Liver (tissue), 9 donors: ENCODE data around the gene CDH4. TPM values are rescaled to one million over a fixed set of nuclear protein-coding genes. Genes with fewer than 3 reads are reported as not detected.

Experiments used
- DNase-seq: peaks from one replicate; pipeline ENCODE4 v3.0.0-alpha.2; 2017; ENCODE audit warnings: low spot score
- H3K27ac ChIP-seq, 2 donors: one replicate each; pipeline ENCODE4 v1.7.0; 2013; ENCODE audit warnings: inconsistent platforms in 2 of 2, low read length in 2 of 2, control low read depth in 1 of 2, low read depth in 1 of 2, mild to moderate bottlenecking in 1 of 2
- H3K27me3 ChIP-seq, 4 donors: one replicate each; pipeline versions ENCODE4 v1.6.1 to v1.7.0; 2013; ENCODE audit warnings: low read length in 3 of 4, inconsistent platforms in 1 of 4, mild to moderate bottlenecking in 1 of 4, moderate library complexity in 1 of 4; ENCODE audit not compliant: control insufficient read depth in 4 of 4, insufficient read depth in 4 of 4
- H3K36me3 ChIP-seq, 4 donors: one replicate each; pipeline versions ENCODE4 v1.6.1 to v1.7.0; 2013; ENCODE audit warnings: low read length in 3 of 4, mild to moderate bottlenecking in 3 of 4, low read depth in 1 of 4, moderate library complexity in 1 of 4; ENCODE audit not compliant: control insufficient read depth in 4 of 4, insufficient read depth in 3 of 4
- H3K4me1 ChIP-seq, 4 donors: one replicate each; pipeline versions ENCODE4 v1.6.1 to v1.7.0; 2013; ENCODE audit warnings: low read length in 3 of 4, mild to moderate bottlenecking in 3 of 4, moderate library complexity in 1 of 4; ENCODE audit not compliant: control insufficient read depth in 4 of 4, insufficient read depth in 4 of 4
- H3K4me3 ChIP-seq, 3 donors: one replicate each; pipeline versions ENCODE4 v1.6.1 to v1.7.0; 2013; ENCODE audit warnings: low read length in 3 of 3, control low read depth in 1 of 3, low read depth in 1 of 3, mild to moderate bottlenecking in 1 of 3
- H3K9ac ChIP-seq, 2 donors: one replicate each; pipeline ENCODE4 v1.7.0; 2013; ENCODE audit warnings: low read length in 2 of 2, mild to moderate bottlenecking in 2 of 2, moderate library complexity in 2 of 2, control low read depth in 1 of 2, low read depth in 1 of 2
- H3K9me3 ChIP-seq, 4 donors: one replicate each; pipeline versions ENCODE4 v1.6.1 to v1.7.0; 2013; ENCODE audit warnings: low read length in 3 of 4; ENCODE audit not compliant: control insufficient read depth in 4 of 4
- EGR1 ChIP-seq, 2 donors: IDR thresholded peaks; 2 replicates each; pipeline ENCODE4 v1.6.1; 2016 to 2018; ENCODE audit warnings: antibody characterized with exemption in 2 of 2, low read depth in 2 of 2
- FOXA1 ChIP-seq: IDR thresholded peaks from 2 replicates; pipeline ENCODE4 v1.6.1; 2016; ENCODE audit warnings: antibody characterized with exemption
- FOXA2 ChIP-seq: IDR thresholded peaks from 2 replicates; pipeline ENCODE4 v1.6.1; 2016; ENCODE audit warnings: antibody characterized with exemption
- GABPA ChIP-seq, 2 donors: IDR thresholded peaks in 1 of 2; conservative IDR thresholded peaks in 1 of 2; 2 replicates each; pipeline ENCODE4 v1.6.1; 2016; ENCODE audit warnings: antibody characterized with exemption in 2 of 2, mild to moderate bottlenecking in 1 of 2, moderate library complexity in 1 of 2
- HNF4A ChIP-seq, 2 donors: conservative IDR thresholded peaks; 2 replicates each; pipeline ENCODE4 v1.6.1; 2016; ENCODE audit warnings: antibody characterized with exemption in 2 of 2, mild to moderate bottlenecking in 2 of 2
- HNF4G ChIP-seq: IDR thresholded peaks from 2 replicates; pipeline ENCODE4 v1.6.1; 2016; ENCODE audit warnings: antibody characterized with exemption
- NR2F2 ChIP-seq: IDR thresholded peaks from 2 replicates; pipeline ENCODE4 v1.6.1; 2016; ENCODE audit warnings: antibody characterized with exemption
- RAD21 ChIP-seq, 2 donors: IDR thresholded peaks; 2 replicates each; pipeline ENCODE4 v1.6.1; 2016; ENCODE audit warnings: antibody characterized with exemption in 2 of 2, mild to moderate bottlenecking in 2 of 2
- RXRA ChIP-seq, 2 donors: IDR thresholded peaks; 2 replicates each; pipeline ENCODE4 v1.6.1; 2017 to 2018; ENCODE audit warnings: antibody characterized with exemption in 2 of 2, mild to moderate bottlenecking in 1 of 2
- YY1 ChIP-seq: IDR thresholded peaks from 2 replicates; pipeline ENCODE4 v1.6.1; 2016; ENCODE audit warnings: antibody characterized with exemption, mild to moderate bottlenecking
- WGBS: extraction: QIAGEN DNeasy Blood & Tissue Kit; methylation state at CpG from one replicate; pipeline ENCODE4 v1.1.7; 2013; 5-methylcytosine and 5-hydroxymethylcytosine counted together
- polyA plus RNA-seq, 2 donors: library from polyadenylated mRNA; stranded (reverse) in 1 of 2; unstranded in 1 of 2; fragments of 200-250 nt in 1 of 2; fragments of >200 nt in 1 of 2; fragmentation: Nextera tagmentation in 1 of 2; extraction: Ambion mirVana in 1 of 2; gene quantifications; one replicate each; pipeline versions ENCODE4 v1.2.1 to v1.2.3, GENCODE V29; 2013 to 2015
- total RNA-seq, 2 donors: library from RNA; depleted of rRNA; stranded (reverse); fragments of >200 nt; gene quantifications; one replicate each; pipeline ENCODE4 v1.2.3, GENCODE V29; 2014
- TF ChIP-seq, protein P1 (sequence below): IDR thresholded peaks from 2 replicates; pipeline ENCODE4 v1.6.1; 2016; ENCODE audit warnings: antibody characterized with exemption
- TF ChIP-seq, protein P2 (sequence below): IDR thresholded peaks from 2 replicates; pipeline ENCODE4 v1.6.1; 2016; ENCODE audit warnings: antibody characterized with exemption
- TF ChIP-seq, protein P3 (sequence below): fragments of 150-350 bp; IDR thresholded peaks from 2 replicates; pipeline ENCODE4 v1.5.1; 2017; ENCODE audit warnings: improper control_type of control experiment, low read depth, low read length; ENCODE audit not compliant: missing input control
- TF ChIP-seq, protein P4 (sequence below): IDR thresholded peaks from 2 replicates; pipeline ENCODE4 v1.6.1; 2016; ENCODE audit warnings: antibody characterized with exemption
- TF ChIP-seq, protein P5 (sequence below): IDR thresholded peaks from 2 replicates; pipeline ENCODE4 v1.6.1; 2016; ENCODE audit warnings: antibody characterized with exemption, mild to moderate bottlenecking
- donor health status: healthy.
- donor health status: healthy.
- donor health status: healthy.
- donor health status: healthy.
- donor health status: healthy.

CDH4 gene
- total and polyA plus RNA-seq, 4 donors, result 0.03 to 0.25 (median 0.19) TPM; not detected in 1

DNA sequence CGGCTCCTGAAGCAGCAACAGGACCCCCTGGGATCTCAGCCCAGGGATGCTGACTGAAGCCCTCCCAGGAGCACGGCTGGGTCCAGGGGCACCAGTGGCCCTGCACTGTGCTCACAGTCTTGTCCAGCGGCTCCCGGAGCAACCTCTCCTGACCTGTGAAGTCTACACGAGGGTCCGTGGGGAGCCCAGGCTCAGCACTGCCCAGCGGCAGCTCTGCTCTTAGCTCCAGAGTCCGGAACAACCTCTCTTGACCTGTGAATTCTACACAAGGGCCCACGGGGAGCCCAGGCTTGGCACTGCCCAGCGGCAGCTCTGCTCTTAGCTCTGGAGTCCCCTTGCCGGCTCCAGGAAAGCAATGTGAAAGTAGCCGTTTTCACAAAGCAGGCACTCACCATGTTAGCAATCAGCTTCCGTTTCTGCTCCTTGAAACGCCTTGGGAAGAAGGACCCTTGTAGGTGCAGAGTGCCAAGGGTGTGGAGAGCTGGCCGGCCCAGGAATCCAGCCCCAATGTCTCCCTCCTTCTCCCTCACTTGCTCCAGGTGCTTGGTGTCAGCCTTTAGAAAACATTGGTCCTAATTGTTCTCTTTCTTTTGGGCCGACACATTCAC, 310.9 kb downstream of the CDH4 start:
- no peak overlapping the region for H3K4me3 ChIP-seq
- no peaks in the 10 kb centered on the region for H3K4me1 ChIP-seq
- DNase-seq, result no peak
- no peaks in the 10 kb centered on the region for H3K9me3 ChIP-seq
- no peaks in the 10 kb centered on the region for H3K36me3 ChIP-seq
- TF ChIP-seq HNF4G (no peak), EGR1 (IDR thresholded peaks at IDR 0.05; ENCODE audit: low read depth in 2 of 2) (no peak)
- 61% methylated on average over 16 of the region's 16 CpGs for WGBS
- no peak overlapping the region for H3K9ac ChIP-seq
- peaks cover 0 to 2% (median 0%) of the 10 kb centered on the region in 4 donors for H3K27me3 ChIP-seq
- H3K27ac ChIP-seq, result no peak overlapping the region

DNA sequence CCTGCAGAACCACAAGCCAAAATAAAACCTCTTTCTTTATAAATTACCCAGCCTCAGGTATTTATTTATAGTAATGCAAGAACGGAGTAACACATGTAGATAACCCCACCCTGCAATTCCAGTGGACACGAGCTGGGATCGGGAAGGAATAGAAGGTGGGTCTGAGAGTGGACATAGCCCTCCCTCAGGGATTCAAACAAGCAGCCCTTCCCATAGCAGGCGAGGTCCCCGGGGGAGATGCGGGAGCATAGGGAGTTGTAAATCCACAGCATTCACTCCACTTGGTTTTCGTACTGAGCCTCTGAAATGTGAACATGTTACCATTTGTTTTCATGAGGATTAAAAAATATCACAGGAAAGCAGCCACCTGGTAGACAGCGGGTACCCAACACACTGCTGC, 312.6 kb downstream of the CDH4 start:
- Histone ChIP-seq H3K36me3 (no peaks in the 10 kb centered on the region), H3K4me3 (no peak overlapping the region), H3K9ac (no peak overlapping the region), H3K9me3 (no peaks in the 10 kb centered on the region), H3K27ac (no peak overlapping the region), H3K4me1 (no peaks in the 10 kb centered on the region), H3K27me3 (peaks cover 0 to 3% (median 0%) of the 10 kb centered on the region in 4 donors)
- TF ChIP-seq RAD21 (IDR thresholded peaks at IDR 0.05), result no peak
- no peak for TF ChIP-seq FOXA2
- TF ChIP-seq, protein P1, sequence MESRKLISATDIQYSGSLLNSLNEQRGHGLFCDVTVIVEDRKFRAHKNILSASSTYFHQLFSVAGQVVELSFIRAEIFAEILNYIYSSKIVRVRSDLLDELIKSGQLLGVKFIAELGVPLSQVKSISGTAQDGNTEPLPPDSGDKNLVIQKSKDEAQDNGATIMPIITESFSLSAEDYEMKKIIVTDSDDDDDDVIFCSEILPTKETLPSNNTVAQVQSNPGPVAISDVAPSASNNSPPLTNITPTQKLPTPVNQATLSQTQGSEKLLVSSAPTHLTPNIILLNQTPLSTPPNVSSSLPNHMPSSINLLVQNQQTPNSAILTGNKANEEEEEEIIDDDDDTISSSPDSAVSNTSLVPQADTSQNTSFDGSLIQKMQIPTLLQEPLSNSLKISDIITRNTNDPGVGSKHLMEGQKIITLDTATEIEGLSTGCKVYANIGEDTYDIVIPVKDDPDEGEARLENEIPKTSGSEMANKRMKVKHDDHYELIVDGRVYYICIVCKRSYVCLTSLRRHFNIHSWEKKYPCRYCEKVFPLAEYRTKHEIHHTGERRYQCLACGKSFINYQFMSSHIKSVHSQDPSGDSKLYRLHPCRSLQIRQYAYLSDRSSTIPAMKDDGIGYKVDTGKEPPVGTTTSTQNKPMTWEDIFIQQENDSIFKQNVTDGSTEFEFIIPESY, result no peak
- TF ChIP-seq EGR1 (IDR thresholded peaks at IDR 0.05; ENCODE audit: low read depth in 2 of 2), result no peak
- no peak for TF ChIP-seq HNF4A (conservative IDR thresholded peaks at IDR 0.05)
- TF ChIP-seq, protein P2, sequence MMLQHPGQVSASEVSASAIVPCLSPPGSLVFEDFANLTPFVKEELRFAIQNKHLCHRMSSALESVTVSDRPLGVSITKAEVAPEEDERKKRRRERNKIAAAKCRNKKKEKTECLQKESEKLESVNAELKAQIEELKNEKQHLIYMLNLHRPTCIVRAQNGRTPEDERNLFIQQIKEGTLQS, result no peak
- TF ChIP-seq GABPA (IDR thresholded peaks at IDR 0.05 in 1 of 2, conservative IDR thresholded peaks at IDR 0.05 in 1 of 2), result no peak
- TF ChIP-seq RXRA (IDR thresholded peaks at IDR 0.05), result no peak
- TF ChIP-seq, protein P3, sequence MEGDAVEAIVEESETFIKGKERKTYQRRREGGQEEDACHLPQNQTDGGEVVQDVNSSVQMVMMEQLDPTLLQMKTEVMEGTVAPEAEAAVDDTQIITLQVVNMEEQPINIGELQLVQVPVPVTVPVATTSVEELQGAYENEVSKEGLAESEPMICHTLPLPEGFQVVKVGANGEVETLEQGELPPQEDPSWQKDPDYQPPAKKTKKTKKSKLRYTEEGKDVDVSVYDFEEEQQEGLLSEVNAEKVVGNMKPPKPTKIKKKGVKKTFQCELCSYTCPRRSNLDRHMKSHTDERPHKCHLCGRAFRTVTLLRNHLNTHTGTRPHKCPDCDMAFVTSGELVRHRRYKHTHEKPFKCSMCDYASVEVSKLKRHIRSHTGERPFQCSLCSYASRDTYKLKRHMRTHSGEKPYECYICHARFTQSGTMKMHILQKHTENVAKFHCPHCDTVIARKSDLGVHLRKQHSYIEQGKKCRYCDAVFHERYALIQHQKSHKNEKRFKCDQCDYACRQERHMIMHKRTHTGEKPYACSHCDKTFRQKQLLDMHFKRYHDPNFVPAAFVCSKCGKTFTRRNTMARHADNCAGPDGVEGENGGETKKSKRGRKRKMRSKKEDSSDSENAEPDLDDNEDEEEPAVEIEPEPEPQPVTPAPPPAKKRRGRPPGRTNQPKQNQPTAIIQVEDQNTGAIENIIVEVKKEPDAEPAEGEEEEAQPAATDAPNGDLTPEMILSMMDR, result no peak
- no peak for TF ChIP-seq NR2F2
- TF ChIP-seq, protein P4, sequence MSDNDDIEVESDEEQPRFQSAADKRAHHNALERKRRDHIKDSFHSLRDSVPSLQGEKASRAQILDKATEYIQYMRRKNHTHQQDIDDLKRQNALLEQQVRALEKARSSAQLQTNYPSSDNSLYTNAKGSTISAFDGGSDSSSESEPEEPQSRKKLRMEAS, result no peak
- TF ChIP-seq YY1, result no peak
- no peak for TF ChIP-seq HNF4G
- no peak for TF ChIP-seq FOXA1
- TF ChIP-seq, protein P5, sequence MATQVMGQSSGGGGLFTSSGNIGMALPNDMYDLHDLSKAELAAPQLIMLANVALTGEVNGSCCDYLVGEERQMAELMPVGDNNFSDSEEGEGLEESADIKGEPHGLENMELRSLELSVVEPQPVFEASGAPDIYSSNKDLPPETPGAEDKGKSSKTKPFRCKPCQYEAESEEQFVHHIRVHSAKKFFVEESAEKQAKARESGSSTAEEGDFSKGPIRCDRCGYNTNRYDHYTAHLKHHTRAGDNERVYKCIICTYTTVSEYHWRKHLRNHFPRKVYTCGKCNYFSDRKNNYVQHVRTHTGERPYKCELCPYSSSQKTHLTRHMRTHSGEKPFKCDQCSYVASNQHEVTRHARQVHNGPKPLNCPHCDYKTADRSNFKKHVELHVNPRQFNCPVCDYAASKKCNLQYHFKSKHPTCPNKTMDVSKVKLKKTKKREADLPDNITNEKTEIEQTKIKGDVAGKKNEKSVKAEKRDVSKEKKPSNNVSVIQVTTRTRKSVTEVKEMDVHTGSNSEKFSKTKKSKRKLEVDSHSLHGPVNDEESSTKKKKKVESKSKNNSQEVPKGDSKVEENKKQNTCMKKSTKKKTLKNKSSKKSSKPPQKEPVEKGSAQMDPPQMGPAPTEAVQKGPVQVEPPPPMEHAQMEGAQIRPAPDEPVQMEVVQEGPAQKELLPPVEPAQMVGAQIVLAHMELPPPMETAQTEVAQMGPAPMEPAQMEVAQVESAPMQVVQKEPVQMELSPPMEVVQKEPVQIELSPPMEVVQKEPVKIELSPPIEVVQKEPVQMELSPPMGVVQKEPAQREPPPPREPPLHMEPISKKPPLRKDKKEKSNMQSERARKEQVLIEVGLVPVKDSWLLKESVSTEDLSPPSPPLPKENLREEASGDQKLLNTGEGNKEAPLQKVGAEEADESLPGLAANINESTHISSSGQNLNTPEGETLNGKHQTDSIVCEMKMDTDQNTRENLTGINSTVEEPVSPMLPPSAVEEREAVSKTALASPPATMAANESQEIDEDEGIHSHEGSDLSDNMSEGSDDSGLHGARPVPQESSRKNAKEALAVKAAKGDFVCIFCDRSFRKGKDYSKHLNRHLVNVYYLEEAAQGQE, result no peak
- no peak for DNase-seq
- WGBS, result 83% methylated on average over 8 of the region's 8 CpGs
